ENCODE measurements around the gene TRPV5. TPM values are rescaled to one million over a fixed set of nuclear protein-coding genes. Genes with fewer than 3 reads are reported as not detected.

The TRPV5 gene
- total and polyA plus RNA-seq, 2 of the 8 experiments (the other 6 are each of a cell fraction or from before 2014, with no cell fraction given): 0.03 TPM; not detected in 1

DNA sequence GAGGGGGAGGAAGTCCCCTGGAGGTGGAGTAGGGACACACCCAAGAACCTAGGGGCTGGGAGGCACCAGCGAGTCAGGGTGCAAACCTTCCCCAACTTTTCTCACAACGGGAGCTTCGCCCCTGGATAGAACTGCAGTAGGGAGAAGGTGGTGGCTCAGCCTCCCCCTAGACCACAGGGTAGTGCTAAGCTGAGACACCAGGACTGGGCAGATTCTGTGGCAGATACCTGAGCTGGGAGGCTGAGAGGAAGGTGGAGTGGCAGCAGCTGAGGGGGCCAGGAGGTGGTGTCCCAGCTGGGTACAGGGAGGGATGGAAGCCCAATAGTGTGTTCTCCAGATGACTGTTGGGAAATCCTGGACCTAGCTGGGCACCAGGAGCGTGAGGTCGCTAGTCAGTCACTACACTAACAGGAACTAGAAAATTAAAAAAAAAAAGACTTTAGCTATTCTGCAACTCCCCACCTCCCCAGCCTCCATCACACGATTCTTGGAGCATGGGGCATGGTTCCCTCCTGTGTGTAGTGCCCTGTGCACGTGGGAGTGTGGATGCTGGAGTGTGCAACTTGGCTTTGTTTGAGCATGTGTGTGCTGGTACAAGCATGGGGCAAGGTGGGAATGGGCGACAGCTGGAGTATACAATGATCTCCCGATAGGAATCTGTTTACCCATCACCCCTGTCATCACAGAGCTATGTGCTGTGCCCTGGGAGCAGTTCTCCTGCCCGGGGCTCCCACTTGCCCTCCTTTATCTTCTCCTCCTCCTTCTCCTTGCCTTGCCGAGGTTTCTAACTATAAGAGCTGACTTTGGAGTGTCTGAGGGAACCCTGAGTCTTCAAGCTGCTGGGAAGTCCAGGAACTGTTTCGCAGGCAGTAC lies 39.2 kb downstream of the TRPV5 start:
- H3K18ac ChIP-seq (ENCODE audit: extremely low read depth, low read length): no peak overlapping the region
- H2AFZ ChIP-seq (ENCODE audit: low read length): no peak overlapping the region
- peaks cover 0 to 3% (median 0%) of the 10 kb centered on the region in 4 experiments; a peak in 1 of 7 replicates for H3K4me1 ChIP-seq (replicated peaks in 1 of 4; ENCODE audit: control insufficient read depth in 3 of 4, insufficient read depth in 4 of 4, low read length in 3 of 4)
- H4K20me1 ChIP-seq (replicated peaks in 1 of 2; ENCODE audit: control insufficient read depth in 1 of 2, insufficient read depth in 2 of 2, low read length in 2 of 2): peaks cover 0 to 7% of the 10 kb centered on the region in 2 experiments
- no peak overlapping the region for H4K5ac ChIP-seq (ENCODE audit: insufficient read length, low read depth, low read length)
- H2BK15ac ChIP-seq (ENCODE audit: low read length): no peak overlapping the region
- H4K91ac ChIP-seq (replicated peaks; ENCODE audit: insufficient read length, low read length): no peak overlapping the region
- H3K56ac ChIP-seq (replicated peaks; ENCODE audit: insufficient read length, low read depth, low read length): no peak overlapping the region
- ChIA-PET POLR2A (ENCODE audit: partially characterized antibody) (no interaction called here), CTCF (ENCODE audit: partially characterized antibody) (interaction anchor here (0.6 to 8.2 kb wide), 13 partner anchors 14 to 1358 kb away, joined by 3 to 69 read pairs (median 5); partner anchors contain the start of gene LLCFC1)
- no peaks in the 10 kb centered on the region for H3K36me3 ChIP-seq (ENCODE audit: control insufficient read depth in 2 of 4, insufficient read depth in 4 of 4, low read length in 3 of 4)
- H3K79me1 ChIP-seq (ENCODE audit: low read depth, low read length): no peaks in the 10 kb centered on the region
- FAIRE-seq: no peak
- H2BK12ac ChIP-seq (ENCODE audit: low read depth, low read length): no peak overlapping the region
- no peaks in the 10 kb centered on the region for H3K9me3 ChIP-seq (ENCODE audit: insufficient read depth in 2 of 2, low read depth in 1 of 2, low read length in 1 of 2)
- H2BK5ac ChIP-seq (ENCODE audit: low read depth, low read length): no peak overlapping the region
- peaks cover 6% of the 10 kb centered on the region; the same call in 1 of the 2 replicates for H3K23me2 ChIP-seq (ENCODE audit: low read depth, low read length)
- 85% methylated on average over 12 of the region's 12 CpGs; no CpG with 5 or more reads in 1 of the 2 experiments for WGBS, 2 experiments (ENCODE audit: extremely low coverage in 1 of 2, insufficient coverage in 1 of 2, insufficient read length in 1 of 2, insufficient replicate concordance in 2 of 2, low coverage in 1 of 2, low lambda C conversion rate in 2 of 2, missing lambda C conversion rate in 1 of 2)
- DNase-seq (ENCODE audit: low read depth in 1 of 2, low spot score in 2 of 2): no peak
- no peak overlapping the region for H3K23ac ChIP-seq (ENCODE audit: insufficient read length)
- H2BK120ac ChIP-seq (replicated peaks; ENCODE audit: low read depth, low read length): no peak overlapping the region
- no peak overlapping the region; the same call in 1 of the 2 replicates for H4K8ac ChIP-seq (ENCODE audit: extremely low read depth, insufficient read depth, low read length)
- no peak overlapping the region for H2BK20ac ChIP-seq (ENCODE audit: low read length)
- no peak overlapping the region for H3K4ac ChIP-seq (replicated peaks; ENCODE audit: insufficient read length, low read depth, low read length)
- no peak overlapping the region for H3K4me2 ChIP-seq (ENCODE audit: insufficient read depth in 1 of 2, low read depth in 2 of 2, low read length in 2 of 2)
- no peaks in the 10 kb centered on the region for H3K79me2 ChIP-seq (ENCODE audit: control insufficient read depth in 1 of 2, insufficient read depth in 2 of 2, low read length in 2 of 2)
- H3K27me3 ChIP-seq (replicated peaks in 1 of 4; ENCODE audit: control insufficient read depth in 3 of 4, extremely low read depth in 1 of 4, insufficient read depth in 3 of 4, low read length in 3 of 4): no peaks in the 10 kb centered on the region; a peak in 1 of 7 replicates
- no peak overlapping the region for H2AK5ac ChIP-seq (ENCODE audit: low read depth, low read length)
- no peak overlapping the region for H3K14ac ChIP-seq (ENCODE audit: insufficient read length)
- H3K4me3 ChIP-seq (ENCODE audit: extremely low read depth in 1 of 4, insufficient read depth in 2 of 4, low read depth in 3 of 4, low read length in 4 of 4): no peak overlapping the region
- no peak overlapping the region for H3K9ac ChIP-seq (replicated peaks in 1 of 4; ENCODE audit: extremely low read depth in 1 of 4, low read depth in 3 of 4, low read length in 3 of 4)
- H3K27ac ChIP-seq (ENCODE audit: low read depth, low read length): no peak overlapping the region
- TF ChIP-seq SP4 (IDR thresholded peaks at IDR 0.05; ENCODE audit: low read length) (no peak), SAP30 (IDR thresholded peaks at IDR 0.05; ENCODE audit: insufficient read depth, insufficient replicate concordance, low read length) (no peak), SP2 (IDR thresholded peaks at IDR 0.05; ENCODE audit: low read length) (no peak), MAFK (IDR thresholded peaks at IDR 0.05; ENCODE audit: low read depth, low read length) (no peak), GTF2F1 (IDR thresholded peaks at IDR 0.05; ENCODE audit: borderline replicate concordance, low read depth, low read length) (no peak), NANOG (IDR thresholded peaks at IDR 0.05; ENCODE audit: insufficient read depth, low read depth, low read length, poor library complexity, severe bottlenecking) (no peak), CHD1 (IDR thresholded peaks at IDR 0.05; ENCODE audit: low read depth, low read length) (no peak), TAF7 (optimal IDR thresholded peaks at IDR 0.05; ENCODE audit: borderline replicate concordance, low read depth, low read length) (no peak), GABPA (IDR thresholded peaks at IDR 0.05; ENCODE audit: borderline replicate concordance, insufficient read depth, low read length) (no peak), YY1 (IDR thresholded peaks at IDR 0.05; ENCODE audit: low read depth, low read length) (no peak)
- TF ChIP-seq, protein P1, sequence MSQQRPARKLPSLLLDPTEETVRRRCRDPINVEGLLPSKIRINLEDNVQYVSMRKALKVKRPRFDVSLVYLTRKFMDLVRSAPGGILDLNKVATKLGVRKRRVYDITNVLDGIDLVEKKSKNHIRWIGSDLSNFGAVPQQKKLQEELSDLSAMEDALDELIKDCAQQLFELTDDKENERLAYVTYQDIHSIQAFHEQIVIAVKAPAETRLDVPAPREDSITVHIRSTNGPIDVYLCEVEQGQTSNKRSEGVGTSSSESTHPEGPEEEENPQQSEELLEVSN (IDR thresholded peaks at IDR 0.05): no peak

Measured in H1 (cell line).